IMR-90 (cell line): ENCODE measurements around the gene RPS6KA2. TPM values are rescaled to one million over a fixed set of nuclear protein-coding genes. Genes with fewer than 3 reads are reported as not detected.

Experiments
- ATAC-seq: fragments of 200-7000 bp; cut with Tn5 transposase; 2 replicates; pipeline ENCODE4 v1.9.1; 2020; ENCODE audit warnings: low read depth, mild to moderate bottlenecking, moderate library complexity
- BruUV-seq: library from RNA; stranded (reverse); fragments of 400-500 nt; replicated peaks from 2 replicates; lab custom pipeline; 2021; lab: Mats Ljungman, UMichigan
- CTCF ChIA-PET: fragments of 300-600 bp; formaldehyde crosslinking; extraction: SDS; loops from one replicate; lab custom pipeline; 2021; ENCODE audit warnings: antibody characterized with exemption; lab: Yijun Ruan, JAX
- POLR2A ChIA-PET: fragments of 300-600 bp; sonication (Branson Sonifier 250); formaldehyde crosslinking; loops from one replicate; lab custom pipeline; 2022; ENCODE audit warnings: antibody characterized with exemption; ENCODE audit not compliant: unreplicated experiment; lab: Charles Lee
- DNase-seq: peaks from one replicate; pipeline ENCODE4 v3.0.0; 2013
- H2AFZ ChIP-seq: replicated peaks from 2 replicates; pipeline ENCODE3; 2013; ENCODE audit warnings: low read length, mild to moderate bottlenecking; ENCODE audit not compliant: poor library complexity
- H2AK5ac ChIP-seq: 2 replicates; pipeline ENCODE4 v1.6.1; 2013; ENCODE audit warnings: low read depth, low read length, inconsistent platforms
- H2AK9ac ChIP-seq: replicated peaks from 2 replicates; pipeline ENCODE3; 2013; ENCODE audit warnings: mild to moderate bottlenecking, low read depth, low read length, moderate library complexity; ENCODE audit not compliant: poor library complexity
- H2BK120ac ChIP-seq: 2 replicates; pipeline ENCODE4 v1.6.1; 2013; ENCODE audit warnings: low read depth, low read length, inconsistent platforms
- H2BK15ac ChIP-seq: 3 replicates; pipeline ENCODE4 v1.6.1; 2013; ENCODE audit warnings: low read depth, low read length, inconsistent platforms
- H2BK20ac ChIP-seq: 2 replicates; pipeline ENCODE4 v1.6.1; 2013; ENCODE audit warnings: low read depth, mild to moderate bottlenecking, inconsistent platforms, low read length, moderate library complexity
- H2BK5ac ChIP-seq: 2 replicates; pipeline ENCODE4 v1.6.1; 2013; ENCODE audit warnings: mild to moderate bottlenecking, low read depth, low read length, inconsistent platforms; ENCODE audit not compliant: poor library complexity, severe bottlenecking
- H3K14ac ChIP-seq: replicated peaks from 2 replicates; pipeline ENCODE4 v1.6.1; 2013; ENCODE audit warnings: low read depth, low read length, inconsistent platforms
- H3K18ac ChIP-seq: 2 replicates; pipeline ENCODE4 v1.6.1; 2013; ENCODE audit warnings: low read depth, low read length, control low read depth
- H3K23ac ChIP-seq: 2 replicates; pipeline ENCODE4 v1.6.1; 2013; ENCODE audit warnings: low read depth, low read length, inconsistent platforms
- H3K27ac ChIP-seq: 2 replicates; pipeline ENCODE4 v1.5.1; 2013; ENCODE audit warnings: mild to moderate bottlenecking, control low read depth, low read length; ENCODE audit not compliant: insufficient read depth
- H3K27me3 ChIP-seq: 2 replicates; pipeline ENCODE4 v1.6.1; 2013; ENCODE audit warnings: low read length; ENCODE audit not compliant: control insufficient read depth, insufficient read depth
- H3K36me3 ChIP-seq: 2 replicates; pipeline ENCODE4 v1.6.1; 2013; ENCODE audit warnings: low read length, mixed read lengths; ENCODE audit not compliant: control insufficient read depth, insufficient read depth
- H3K4ac ChIP-seq: 2 replicates; pipeline ENCODE4 v1.6.1; 2013; ENCODE audit warnings: low read depth, low read length, inconsistent platforms
- H3K4me1 ChIP-seq: 2 replicates; pipeline ENCODE4 v1.6.1; 2013; ENCODE audit warnings: low read length, mixed read lengths; ENCODE audit not compliant: control insufficient read depth, insufficient read depth
- H3K4me2 ChIP-seq: 2 replicates; pipeline ENCODE4 v1.6.1; 2013; ENCODE audit warnings: low read depth, mild to moderate bottlenecking, control low read depth, low read length, moderate library complexity
- H3K4me3 ChIP-seq: 2 replicates; pipeline ENCODE4 v1.5.1; 2013; ENCODE audit warnings: low read depth, mild to moderate bottlenecking, control low read depth, low read length, moderate library complexity; ENCODE audit not compliant: insufficient read depth
- H3K56ac ChIP-seq: 2 replicates; pipeline ENCODE4 v1.6.1; 2013; ENCODE audit warnings: low read length, inconsistent platforms; ENCODE audit not compliant: insufficient read depth; ENCODE audit errors: extremely low read depth
- H3K79me1 ChIP-seq, 2 experiments: 2 replicates each; pipeline ENCODE4 v1.6.1; 2013; ENCODE audit warnings: low read length in 2 of 2, inconsistent platforms in 1 of 2, low read depth in 1 of 2
- H3K9ac ChIP-seq: 2 replicates; pipeline ENCODE4 v1.6.1; 2013; ENCODE audit warnings: low read depth, low read length, control low read depth
- H3K9me1 ChIP-seq: 2 replicates; pipeline ENCODE4 v1.6.1; 2013; ENCODE audit warnings: low read length, inconsistent platforms; ENCODE audit not compliant: insufficient read depth
- H3K9me3 ChIP-seq: 2 replicates; pipeline ENCODE4 v1.6.1; 2013; ENCODE audit warnings: low read length; ENCODE audit not compliant: control insufficient read depth, insufficient read depth
- H4K20me1 ChIP-seq: 2 replicates; pipeline ENCODE4 v1.6.1; 2013; ENCODE audit warnings: low read length, inconsistent platforms; ENCODE audit not compliant: insufficient read depth
- H4K5ac ChIP-seq: 2 replicates; pipeline ENCODE4 v1.6.1; 2013; ENCODE audit warnings: mild to moderate bottlenecking, low read depth, low read length, control low read depth
- H4K8ac ChIP-seq, 2 experiments: 2 replicates each; pipeline ENCODE4 v1.6.1; 2013; ENCODE audit warnings: low read depth in 2 of 2, low read length in 2 of 2, control low read depth in 1 of 2, inconsistent platforms in 1 of 2
- H4K91ac ChIP-seq: 2 replicates; pipeline ENCODE4 v1.6.1; 2013; ENCODE audit warnings: low read depth, low read length, inconsistent platforms; ENCODE audit not compliant: insufficient read depth
- BHLHE40 ChIP-seq: fragments of 150-350 bp; IDR thresholded peaks from 2 replicates; pipeline ENCODE4 v1.6.1; 2016; ENCODE audit warnings: mild to moderate bottlenecking, low read depth, low read length
- CEBPB ChIP-seq: IDR thresholded peaks from 2 replicates; pipeline ENCODE4 v1.6.1; 2012; ENCODE audit warnings: low read depth, low read length, improper control_type of control experiment
- CHD1 ChIP-seq: IDR thresholded peaks from 2 replicates; pipeline ENCODE4 v1.6.1; 2012; ENCODE audit warnings: low read depth, low read length, improper control_type of control experiment
- CTCF ChIP-seq: conservative IDR thresholded peaks from 2 replicates; pipeline ENCODE4 v1.5.1; 2012; ENCODE audit warnings: mild to moderate bottlenecking, low read depth, low read length, improper control_type of control experiment
- FOS ChIP-seq: fragments of 150-350 bp; IDR thresholded peaks from 2 replicates; pipeline ENCODE4 v1.6.1; 2016; ENCODE audit warnings: low read depth, low read length
- MAFK ChIP-seq: IDR thresholded peaks from 2 replicates; pipeline ENCODE4 v1.6.1; 2012; ENCODE audit warnings: low read depth, low read length, improper control_type of control experiment
- MAZ ChIP-seq: IDR thresholded peaks from 2 replicates; pipeline ENCODE4 v1.6.1; 2012; ENCODE audit warnings: low read depth, mild to moderate bottlenecking, low read length, improper control_type of control experiment, moderate library complexity, borderline replicate concordance
- MXI1 ChIP-seq: IDR thresholded peaks from 2 replicates; pipeline ENCODE4 v1.6.1; 2012; ENCODE audit warnings: low read depth, mild to moderate bottlenecking, low read length, moderate library complexity, borderline replicate concordance
- NFE2L2 ChIP-seq: fragments of 150-350 bp; IDR thresholded peaks from 2 replicates; pipeline ENCODE4 v1.6.1; 2016; ENCODE audit warnings: low read depth, mild to moderate bottlenecking, low read length
- POLR2A ChIP-seq: IDR thresholded peaks from 2 replicates; pipeline ENCODE4 v1.6.1; 2012; ENCODE audit warnings: mild to moderate bottlenecking, low read depth, low read length
- RAD21 ChIP-seq: IDR thresholded peaks from 2 replicates; pipeline ENCODE4 v1.6.1; 2012; ENCODE audit warnings: low read length, improper control_type of control experiment
- RCOR1 ChIP-seq: IDR thresholded peaks from 2 replicates; pipeline ENCODE4 v1.6.1; 2012; ENCODE audit warnings: mild to moderate bottlenecking, low read length, improper control_type of control experiment; ENCODE audit not compliant: insufficient replicate concordance
- RFX5 ChIP-seq: IDR thresholded peaks from 2 replicates; pipeline ENCODE4 v1.8.0; 2012; ENCODE audit warnings: low read depth, mild to moderate bottlenecking, low read length, moderate library complexity
- SMC3 ChIP-seq: fragments of 150-350 bp; IDR thresholded peaks from 2 replicates; pipeline ENCODE4 v1.6.1; 2016; ENCODE audit warnings: low read depth, mild to moderate bottlenecking, antibody characterized with exemption, low read length, moderate library complexity
- USF2 ChIP-seq: fragments of 150-350 bp; IDR thresholded peaks from 2 replicates; pipeline ENCODE4 v1.6.1; 2017; ENCODE audit warnings: mild to moderate bottlenecking, antibody characterized with exemption, low read length, low read depth
- WGBS, 2 experiments: methylation state at CpG; one replicate each; pipeline versions ENCODE4 v1.1.5 to v1.1.7; 2013; ENCODE audit warnings: missing lambda C conversion rate in 2 of 2; ENCODE audit not compliant: insufficient read length in 1 of 2; ENCODE audit errors: extremely low coverage in 2 of 2; 5-methylcytosine and 5-hydroxymethylcytosine counted together
- dilution Hi-C: fragments of 300-500 bp; cut with HindIII; formaldehyde crosslinking; loops from one replicate; pipeline ENCODE4 v1.14.3; 2018; ENCODE audit warnings: low sequenced_read_pairs; ENCODE audit not compliant: unreplicated experiment
- in situ Hi-C: fragments of 300-500 bp; cut with MboI; formaldehyde crosslinking; loops from 3 replicates; pipeline ENCODE4 v1.14.3; 2019; ENCODE audit warnings: low sequenced_read_pairs, inconsistent platforms, mixed read lengths
- intact Hi-C: fragments of 100-400 bp; cut with micrococcal nuclease; formaldehyde crosslinking; loops from 2 replicates; pipeline ENCODE4 v1.10.0; 2022
- polyA plus RNA-seq, 3 experiments: library from polyadenylated mRNA; depleted of rRNA; stranded (reverse); fragments of >200 nt; gene quantifications; 2 replicates each; pipeline ENCODE4 v1.2.3, GENCODE V29; 2012; ENCODE audit warnings: low replicate concordance in 1 of 3
- total RNA-seq: library from RNA; depleted of rRNA; stranded (reverse); fragments of >200 nt; gene quantifications from 2 replicates; pipeline ENCODE4 v1.2.3, GENCODE V29; 2012
- TF ChIP-seq, protein P1 (sequence below): fragments of 150-350 bp; IDR thresholded peaks from 2 replicates; pipeline ENCODE4 v1.6.1; 2016; ENCODE audit warnings: low read depth, mild to moderate bottlenecking, low read length, moderate library complexity, borderline replicate concordance

RPS6KA2 gene
- total and polyA plus RNA-seq, 2 of the 4 experiments (the other 2 are of a cell fraction), result 26.9 to 31.3 TPM

DNA sequence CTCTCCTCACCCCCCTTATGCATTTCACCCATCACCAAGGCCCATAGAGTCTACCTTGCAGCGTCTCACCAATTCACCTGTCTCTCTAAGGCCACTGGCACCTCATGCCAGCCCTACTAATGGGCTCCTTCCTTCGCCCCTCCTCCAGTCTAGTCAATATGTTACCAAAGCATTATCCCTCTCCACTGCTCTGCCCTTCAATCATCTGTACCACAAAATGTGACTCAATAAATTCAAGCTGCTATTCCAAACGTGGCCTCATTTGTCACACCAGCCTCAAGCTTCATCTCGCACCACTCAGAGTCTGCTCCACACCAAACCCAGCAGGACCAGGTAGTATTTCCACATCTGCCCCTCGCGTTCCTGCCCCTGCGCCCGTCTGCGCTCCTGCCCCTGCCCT is 21.8 kb upstream of the RPS6KA2 start:
- TF ChIP-seq CEBPB, result no peak
- no peak for TF ChIP-seq CTCF
- no peak for TF ChIP-seq POLR2A
- TF ChIP-seq, protein P1, sequence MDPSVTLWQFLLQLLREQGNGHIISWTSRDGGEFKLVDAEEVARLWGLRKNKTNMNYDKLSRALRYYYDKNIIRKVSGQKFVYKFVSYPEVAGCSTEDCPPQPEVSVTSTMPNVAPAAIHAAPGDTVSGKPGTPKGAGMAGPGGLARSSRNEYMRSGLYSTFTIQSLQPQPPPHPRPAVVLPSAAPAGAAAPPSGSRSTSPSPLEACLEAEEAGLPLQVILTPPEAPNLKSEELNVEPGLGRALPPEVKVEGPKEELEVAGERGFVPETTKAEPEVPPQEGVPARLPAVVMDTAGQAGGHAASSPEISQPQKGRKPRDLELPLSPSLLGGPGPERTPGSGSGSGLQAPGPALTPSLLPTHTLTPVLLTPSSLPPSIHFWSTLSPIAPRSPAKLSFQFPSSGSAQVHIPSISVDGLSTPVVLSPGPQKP, result no peak
- no peak for TF ChIP-seq BHLHE40
- no peak for TF ChIP-seq MAFK
- no peak for TF ChIP-seq RAD21
- no peak for TF ChIP-seq MXI1
- no peak for TF ChIP-seq NFE2L2
- TF ChIP-seq CHD1, result no peak
- TF ChIP-seq MAZ, result no peak
- no peak for TF ChIP-seq FOS
- no peak for TF ChIP-seq SMC3
- TF ChIP-seq RFX5, result no peak
- TF ChIP-seq USF2, result no peak
- no peak for TF ChIP-seq RCOR1
- Histone ChIP-seq H2BK120ac (no peak overlapping the region), H2BK5ac (no peak overlapping the region), H3K9ac (no peak overlapping the region), H3K9me1 (peaks cover 6% of the 10 kb centered on the region; the same call in 1 of the 2 replicates), H2BK20ac (no peak overlapping the region), H3K27me3 (peaks cover 20% of the 10 kb centered on the region), H3K79me1 (no peaks in the 10 kb centered on the region), H2AK5ac (no peak overlapping the region), H3K56ac (no peak overlapping the region), H3K4me1 (no peaks in the 10 kb centered on the region), H2AFZ (no peak overlapping the region), H3K36me3 (no peaks in the 10 kb centered on the region), H4K5ac (no peak overlapping the region), H3K4me3 (no peak overlapping the region), H3K9me3 (0 out of 2 replicates have a peak, but pooled peaks cover 2% of the 10 kb centered on the region), H3K23ac (no peak overlapping the region), H2AK9ac (no peak overlapping the region), H3K4me2 (no peak overlapping the region), H3K27ac (no peak overlapping the region), H4K20me1 (no peaks in the 10 kb centered on the region), H4K8ac (no peak overlapping the region), H3K4ac (no peak overlapping the region), H3K18ac (no peak overlapping the region), H4K91ac (no peak overlapping the region), H2BK15ac (no peak overlapping the region), H3K14ac (no peak overlapping the region)
- intact Hi-C loops, result no loop called here
- ChIA-PET POLR2A (no interaction called here), CTCF (no interaction called here)
- no TSS peak for BruUV-seq
- ATAC-seq, result no peak
- no peak for DNase-seq
- 77% methylated on average over 9 of the region's 9 CpGs; no CpG with 5 or more reads in 1 of the 2 experiments for WGBS, 2 experiments
- in situ Hi-C loops, result loop anchor here (25.0 kb wide), 1 partner anchor 338 kb away; the partner anchor contains the start of gene CEP43
- dilution Hi-C loops, result no loop called here
